Non-pigmented ciliary epithelial cell (primary cell): ENCODE results near the gene DENND10.
"Not testable (repeated sequence)": the region's sequence is repeated elsewhere in the genome, so short reads cannot be mapped to it uniquely, and the experiment has no call there.

Experiments
- DNase-seq: peaks from one replicate; pipeline ENCODE4 v3.0.0-alpha.2; 2010; ENCODE audit warnings: low read depth

DENND10 gene

GRCh38 chr10:119174109-119174508 lies 70.2 kb downstream of the DENND10 start:
- DNase-seq: no peak

GRCh38 chr10:119176166-119176565 lies 72.3 kb downstream of the DENND10 start:
- DNase-seq: no peak

DNA sequence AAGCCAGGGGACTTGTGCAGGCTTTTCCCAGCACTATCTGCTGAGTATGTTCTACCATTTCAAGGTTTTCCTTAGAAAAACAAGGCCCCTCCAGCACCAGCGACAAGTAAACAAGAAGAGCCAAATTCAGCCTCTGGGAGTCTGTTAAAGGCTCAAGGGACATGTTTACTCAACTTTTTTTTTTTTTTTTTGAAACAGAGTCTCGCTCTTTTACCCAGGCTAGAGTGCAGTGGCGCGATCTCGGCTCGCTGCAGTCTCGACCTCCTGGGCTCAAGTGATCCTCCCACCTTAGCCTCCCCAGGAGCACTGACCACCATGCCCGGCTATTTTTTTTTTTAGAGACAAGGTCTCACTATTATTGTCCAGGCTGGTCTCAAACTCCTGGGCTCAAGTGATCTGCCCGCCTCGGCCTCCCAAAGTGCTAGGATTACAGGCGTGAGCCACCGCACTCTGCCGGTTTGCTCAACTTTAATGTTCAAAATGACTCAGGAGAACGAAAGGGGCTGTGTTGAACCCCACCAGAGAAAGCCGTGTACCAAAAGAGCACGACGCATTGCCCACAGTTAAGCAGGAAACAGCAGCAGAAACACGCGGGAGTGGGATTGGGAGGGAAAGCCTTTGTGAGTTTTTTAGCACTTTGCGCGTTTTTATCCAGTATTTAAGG lies 73.9 kb downstream of the DENND10 start:
- DNase-seq: no peak

- no peak for DNase-seq
These were observed 74.6 kb downstream of the DENND10 start, which contains the start of gene PRDX3 for GRCh38 chr10:119178372-119179119. Gene PRDX3, minus strand, starts transcription at chr10:119178812. Its CDS starts 22 bp downstream, at chr10:119178790.

DNA sequence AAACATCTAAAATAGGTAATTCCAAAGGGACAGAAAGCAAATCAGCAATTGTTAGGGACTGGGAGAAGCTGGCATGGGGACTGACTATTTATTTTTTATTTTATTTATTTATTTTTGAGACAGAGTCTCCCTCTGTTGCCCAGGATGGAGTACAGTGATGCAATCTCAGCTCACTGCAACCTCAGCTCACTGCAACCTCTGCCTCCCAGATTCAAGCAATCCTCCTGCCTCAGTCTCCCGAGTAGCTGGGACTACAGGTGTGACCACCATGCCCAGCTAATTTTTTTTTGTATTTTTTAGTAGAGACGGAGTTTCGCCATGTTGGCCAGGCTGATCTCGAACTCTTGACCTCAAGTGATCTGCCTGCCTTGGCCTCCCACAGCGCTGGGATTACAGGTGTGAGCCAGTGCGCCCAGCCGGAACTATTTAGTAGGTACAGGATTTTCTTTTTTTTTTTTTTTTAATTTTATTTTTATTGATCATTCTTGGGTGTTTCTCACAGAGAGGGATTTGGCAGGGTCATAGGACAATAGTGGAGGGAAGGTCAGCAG lies 77.0 kb downstream of the DENND10 start:
- not testable (repeated sequence) for DNase-seq

DNA sequence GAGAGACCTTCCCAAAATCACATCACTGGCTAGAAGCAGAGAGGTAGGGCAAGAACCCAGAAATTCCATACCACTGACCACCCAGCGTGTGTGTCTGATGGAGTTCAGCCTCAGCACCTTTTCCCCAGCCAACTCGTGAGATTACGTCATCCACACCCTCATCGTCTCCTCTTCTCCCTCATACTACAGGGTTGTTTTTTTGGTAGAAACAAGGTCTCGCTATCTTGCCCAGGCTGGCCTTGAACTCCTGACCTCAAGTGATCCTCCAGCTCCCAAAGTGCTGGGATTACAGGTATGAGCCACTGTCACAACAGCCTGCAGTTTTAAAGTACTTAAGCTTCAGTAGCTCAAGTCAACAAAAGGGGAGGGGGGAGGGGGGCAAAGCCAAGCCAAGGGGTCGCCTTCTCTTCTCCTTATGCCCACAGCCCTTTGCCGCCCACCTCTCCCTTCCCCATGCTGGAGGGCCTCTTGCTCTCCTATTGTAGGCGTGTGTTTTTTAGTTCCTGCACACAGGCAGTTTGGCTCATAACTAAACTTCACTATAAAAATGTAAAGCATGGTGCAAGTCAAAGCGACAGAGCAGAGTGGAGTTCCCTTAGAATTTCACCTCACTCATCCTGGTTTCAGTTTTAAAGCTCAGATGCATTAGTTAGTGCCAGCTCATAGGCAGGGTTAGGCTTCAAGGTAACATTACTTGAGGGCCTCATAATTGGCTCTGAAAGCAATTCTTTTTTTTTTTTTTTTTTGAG lies 79.9 kb downstream of the DENND10 start:
- no peak for DNase-seq
